Kidney glomerular epithelial cell (primary cell): ENCODE results near the gene MRPL4.
"Not testable (repeated sequence)": the region's sequence is repeated elsewhere in the genome, so short reads cannot be mapped to it uniquely, and the experiment has no call there.

ENCODE experiments used
- DNase-seq: peaks from one replicate; lab custom pipeline; 2025; lab: John Stamatoyannopoulos, UW

The MRPL4 gene

DNA sequence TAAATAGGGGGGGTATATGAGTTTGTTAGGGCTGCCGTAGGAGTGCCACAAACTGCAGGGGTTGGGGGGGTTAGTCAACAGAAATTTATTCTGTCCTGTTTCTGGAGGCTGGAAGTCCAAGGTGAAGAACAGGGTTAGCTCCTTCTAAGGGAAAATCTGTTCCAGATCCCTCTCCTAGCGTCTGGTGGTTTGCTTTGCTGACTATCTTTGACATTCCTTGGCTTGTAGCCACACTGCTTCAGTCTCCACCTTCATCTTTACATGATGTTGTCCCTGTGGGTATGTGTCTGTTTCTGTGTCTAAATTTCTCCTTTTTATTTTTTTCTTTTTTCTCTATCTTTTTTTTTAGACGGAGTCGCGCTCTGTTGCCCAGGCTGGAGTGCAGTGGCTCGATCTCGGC lies 10.8 kb downstream of the MRPL4 start:
- no peak for DNase-seq

DNA sequence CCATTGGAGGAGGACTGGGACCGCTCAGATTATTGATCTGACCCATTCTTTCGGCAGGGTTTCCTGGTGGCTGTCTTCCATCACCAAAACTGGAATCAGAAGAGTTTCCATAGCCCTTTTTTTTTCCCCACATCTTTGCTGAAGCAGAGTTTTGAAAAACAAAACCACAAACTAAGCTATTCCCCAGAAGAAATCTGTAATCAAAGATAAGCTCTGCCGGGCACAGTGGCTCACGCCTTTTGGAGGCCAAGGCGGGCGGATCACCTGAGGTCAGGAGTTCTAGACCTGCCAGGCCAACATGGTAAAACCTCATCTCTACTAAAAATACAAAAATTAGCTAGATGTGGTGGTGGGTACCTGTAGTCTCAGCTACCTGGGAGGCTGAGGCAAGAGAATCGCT lies 14.7 kb downstream of the MRPL4 start:
- DNase-seq = no peak

DNA sequence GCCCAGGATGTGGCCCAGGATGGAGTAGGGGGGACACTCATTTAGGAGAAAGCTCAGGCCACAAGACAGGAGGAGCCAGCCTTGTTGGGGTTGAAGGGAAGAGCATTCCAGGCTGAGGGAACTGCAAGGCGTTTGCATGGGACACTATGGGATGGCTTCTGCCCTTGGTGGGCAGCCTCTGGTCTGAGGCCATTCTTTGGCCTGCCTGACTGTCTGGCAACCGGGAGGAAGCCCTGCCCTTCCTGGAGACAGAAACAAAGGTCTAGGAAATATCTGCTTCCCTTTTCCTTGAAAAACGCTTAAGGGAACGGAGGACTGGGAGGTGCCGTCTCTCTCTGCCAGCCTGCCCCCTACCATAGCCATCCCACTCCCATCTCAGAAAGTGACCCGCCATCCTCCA lies 16.1 kb downstream of the MRPL4 start:
- DNase-seq = no peak

DNA sequence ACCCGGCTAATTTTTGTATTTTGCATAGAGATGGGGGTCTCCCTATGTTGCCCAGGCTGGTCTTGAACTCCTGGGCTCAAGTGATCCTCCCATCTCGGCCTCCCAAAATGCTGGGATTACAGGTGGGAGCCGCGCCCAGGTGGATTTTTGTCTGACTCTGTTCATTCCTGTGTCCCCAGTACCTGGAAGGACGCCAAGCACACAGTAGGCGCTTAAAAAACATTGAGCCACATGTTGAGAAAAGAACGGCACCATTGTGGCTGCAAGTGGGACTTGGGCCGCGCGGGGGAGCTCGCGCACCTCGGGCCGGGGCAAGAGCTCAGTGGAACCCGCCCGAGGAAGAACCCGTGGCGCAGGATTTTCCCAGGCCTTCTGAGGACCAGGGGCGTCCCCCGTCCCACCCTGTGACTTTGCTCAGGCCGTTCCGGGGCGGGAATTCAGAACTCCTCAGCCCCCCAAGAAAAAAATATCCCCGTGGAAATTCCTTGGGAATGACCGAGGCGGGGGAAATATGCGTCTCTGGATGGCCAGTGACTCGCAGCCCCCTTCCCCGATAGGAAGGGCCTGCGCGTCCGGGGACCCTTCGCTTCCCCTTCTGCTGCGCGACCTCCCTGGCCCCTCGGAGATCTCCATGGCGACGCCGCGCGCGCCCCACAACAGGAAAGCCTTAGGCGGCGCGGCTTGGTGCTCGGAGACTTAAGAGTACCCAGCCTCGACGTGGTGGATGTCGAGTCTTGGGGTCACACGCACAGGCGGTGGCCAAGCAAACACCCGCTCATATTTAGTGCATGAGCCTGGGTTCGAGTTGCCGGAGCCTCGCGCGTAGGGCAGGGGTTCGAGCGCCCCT lies 17.5 kb downstream of the MRPL4 start:
- DNase-seq = peak; percentile 34

DNA sequence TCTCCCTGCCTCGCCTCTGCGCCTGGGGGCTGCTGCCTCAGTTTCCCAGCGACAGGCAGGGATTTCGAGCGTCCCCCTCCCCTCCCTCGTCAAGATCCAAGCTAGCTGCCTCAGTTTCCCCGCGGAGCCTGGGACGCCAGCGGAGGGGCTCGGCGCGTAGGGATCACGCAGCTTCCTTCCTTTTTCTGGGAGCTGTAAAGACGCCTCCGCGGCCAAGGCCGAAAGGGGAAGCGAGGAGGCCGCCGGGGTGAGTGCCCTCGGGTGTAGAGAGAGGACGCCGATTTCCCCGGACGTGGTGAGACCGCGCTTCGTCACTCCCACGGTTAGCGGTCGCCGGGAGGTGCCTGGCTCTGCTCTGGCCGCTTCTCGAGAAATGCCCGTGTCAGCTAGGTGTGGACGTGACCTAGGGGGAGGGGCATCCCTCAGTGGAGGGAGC lies 18.2 kb downstream of the MRPL4 start:
- no peak for DNase-seq

DNA sequence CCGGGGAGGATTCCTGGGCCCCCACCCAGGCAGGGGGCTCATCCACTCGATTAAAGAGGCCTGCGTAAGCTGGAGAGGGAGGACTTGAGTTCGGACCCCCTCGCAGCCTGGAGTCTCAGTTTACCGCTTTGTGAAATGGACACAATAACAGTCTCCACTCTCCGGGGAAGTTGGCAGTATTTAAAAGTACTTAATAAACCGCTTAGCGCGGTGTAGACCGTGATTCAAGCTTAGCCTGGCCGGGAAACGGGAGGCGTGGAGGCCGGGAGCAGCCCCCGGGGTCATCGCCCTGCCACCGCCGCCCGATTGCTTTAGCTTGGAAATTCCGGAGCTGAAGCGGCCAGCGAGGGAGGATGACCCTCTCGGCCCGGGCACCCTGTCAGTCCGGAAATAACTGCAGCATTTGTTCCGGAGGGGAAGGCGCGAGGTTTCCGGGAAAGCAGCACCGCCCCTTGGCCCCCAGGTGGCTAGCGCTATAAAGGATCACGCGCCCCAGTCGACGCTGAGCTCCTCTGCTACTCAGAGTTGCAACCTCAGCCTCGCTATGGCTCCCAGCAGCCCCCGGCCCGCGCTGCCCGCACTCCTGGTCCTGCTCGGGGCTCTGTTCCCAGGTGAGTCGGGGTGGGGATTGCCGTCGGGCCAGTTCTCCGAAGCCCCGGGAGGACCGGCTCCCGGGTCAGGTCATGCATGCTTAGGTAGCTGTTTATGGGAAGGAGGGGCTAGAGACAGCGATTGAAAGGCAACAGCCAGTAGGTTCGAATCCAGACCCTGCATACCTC lies 18.8 kb downstream of the MRPL4 start, which contains the start of gene ICAM1:
Gene ICAM1 (plus strand): TSS at position 505 of the 779 bp plus-strand sequence. CDS start 40 bp downstream, at position 545.
- peak; percentile 69 for DNase-seq

DNA sequence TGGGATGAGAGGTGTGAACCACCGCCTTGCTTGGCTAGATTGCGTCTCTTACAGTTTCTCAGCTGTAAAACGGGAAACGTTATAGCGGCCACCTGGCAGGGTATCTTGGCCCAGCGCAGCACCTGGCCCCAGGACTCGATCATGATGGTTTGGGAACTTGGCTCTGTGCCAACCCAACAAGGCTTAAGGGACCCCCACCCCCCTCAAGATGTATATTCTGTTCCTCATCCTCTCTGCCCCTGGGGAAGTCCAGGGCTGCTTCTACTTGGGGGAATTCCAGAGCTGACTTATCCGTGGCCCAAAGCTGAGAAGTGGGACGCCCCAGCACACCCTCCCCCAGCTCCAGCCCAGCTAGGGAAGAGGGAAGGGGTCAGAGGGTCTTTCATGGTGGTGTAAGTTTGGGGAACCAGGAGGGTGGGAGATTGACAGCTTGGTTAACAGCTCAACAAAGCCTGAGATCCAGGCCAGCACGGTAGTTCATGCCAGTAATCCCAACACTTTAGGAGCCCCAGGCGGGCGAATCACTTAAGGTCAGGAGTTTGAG lies 19.6 kb downstream of the MRPL4 start:
- DNase-seq = peak; percentile 16

DNA sequence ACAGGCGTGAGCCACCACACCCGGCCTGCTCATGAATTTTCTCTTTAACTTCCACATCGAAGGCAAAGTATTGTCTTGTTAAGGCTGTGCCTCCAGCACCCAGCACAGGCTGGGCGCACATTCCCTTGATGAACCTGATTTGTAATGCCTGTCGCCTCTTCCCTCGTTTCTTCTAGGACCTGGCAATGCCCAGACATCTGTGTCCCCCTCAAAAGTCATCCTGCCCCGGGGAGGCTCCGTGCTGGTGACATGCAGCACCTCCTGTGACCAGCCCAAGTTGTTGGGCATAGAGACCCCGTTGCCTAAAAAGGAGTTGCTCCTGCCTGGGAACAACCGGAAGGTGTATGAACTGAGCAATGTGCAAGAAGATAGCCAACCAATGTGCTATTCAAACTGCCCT lies 22.6 kb downstream of the MRPL4 start:
- no peak for DNase-seq

DNA sequence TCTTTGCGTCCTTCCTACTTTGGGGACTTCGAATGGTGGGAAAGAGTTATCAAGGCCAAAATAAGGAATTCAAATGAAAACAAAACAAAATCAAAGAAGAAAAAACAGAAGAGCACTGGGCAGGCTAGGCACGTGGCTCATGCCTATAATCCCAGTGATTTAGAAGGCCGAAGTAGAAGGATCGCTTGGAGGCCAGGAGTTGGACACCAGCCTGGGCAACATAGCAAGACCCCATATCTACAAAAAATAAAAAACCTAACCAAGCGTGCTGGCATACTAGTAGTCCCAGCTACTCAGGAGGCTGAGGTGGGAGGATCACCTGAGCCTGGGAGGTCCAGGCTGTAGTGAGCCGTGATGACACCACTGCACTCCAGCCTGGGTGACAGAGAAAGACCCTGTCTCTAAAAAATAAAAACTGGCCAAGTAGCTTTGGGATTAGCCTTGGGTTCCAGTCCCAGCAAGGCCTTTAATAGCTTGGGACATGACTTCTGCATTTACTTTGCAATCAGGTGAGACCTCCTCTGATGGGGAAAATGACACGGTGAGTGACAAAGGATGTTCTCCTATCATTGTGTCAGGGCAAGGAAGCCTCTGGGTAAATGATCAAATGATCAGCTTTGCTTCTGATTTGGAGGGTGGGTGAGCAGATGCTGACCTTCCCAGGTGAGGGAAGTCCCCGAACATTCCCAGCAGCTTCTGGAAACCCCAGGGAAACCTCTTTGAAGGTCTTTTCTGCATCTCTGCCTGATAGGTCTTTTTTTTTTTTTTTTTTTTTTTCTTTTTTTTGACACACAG lies 26.0 kb downstream of the MRPL4 start:
- no peak for DNase-seq

DNA sequence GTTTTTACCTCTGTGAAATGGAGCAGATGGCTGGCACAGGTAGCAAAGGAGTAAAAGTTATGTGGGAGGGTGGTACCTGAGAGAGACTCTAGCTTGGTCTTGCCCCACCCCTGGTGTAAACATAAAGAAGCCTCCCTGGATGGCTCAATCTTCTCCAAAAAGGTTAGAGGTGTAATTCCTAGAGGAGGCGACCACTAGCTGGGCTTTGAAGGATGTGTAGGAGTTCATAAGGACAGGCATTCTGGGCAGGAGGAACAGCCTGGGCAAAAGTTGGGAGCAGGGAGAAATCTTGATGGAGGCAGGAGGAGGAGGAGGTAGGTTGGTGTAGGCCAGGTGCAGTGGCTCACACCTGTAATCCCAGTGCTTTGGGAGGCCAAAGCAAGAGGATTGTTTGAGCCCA lies 26.9 kb downstream of the MRPL4 start:
- DNase-seq = no peak

DNA sequence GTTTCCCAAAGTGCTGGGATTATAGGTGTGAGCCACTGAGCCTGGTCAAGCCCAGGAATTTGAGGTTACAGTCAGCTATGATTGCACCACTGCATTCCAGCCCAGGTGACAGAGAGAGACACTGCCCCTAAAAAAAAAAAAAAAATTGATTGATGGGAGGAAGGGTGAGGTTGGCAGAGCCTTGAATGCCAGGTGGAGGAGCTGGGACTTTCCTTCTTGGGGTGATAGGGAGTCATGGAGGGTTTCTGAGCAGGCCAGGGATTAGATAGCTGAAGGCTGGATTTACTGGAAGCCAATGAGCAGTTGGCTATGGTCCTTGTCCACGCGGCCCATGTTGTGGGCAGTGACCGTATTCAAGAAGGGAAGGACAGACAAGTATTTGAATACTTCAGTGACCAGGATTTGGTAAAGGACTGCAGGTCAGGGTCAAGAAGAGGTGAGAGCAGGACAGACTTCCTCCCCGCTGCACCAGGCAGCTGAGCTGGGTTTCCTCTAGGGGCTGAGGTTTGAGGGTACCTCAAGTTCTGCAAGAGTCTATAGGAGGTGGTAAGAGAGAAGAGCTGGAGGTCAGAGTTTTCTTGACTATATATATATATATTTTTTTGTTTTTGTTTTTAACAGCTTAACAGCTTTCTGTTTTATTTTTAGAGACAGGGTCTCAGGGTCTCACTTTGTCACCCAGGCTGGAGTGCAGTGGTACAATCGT lies 27.9 kb downstream of the MRPL4 start:
- DNase-seq = no peak

DNA sequence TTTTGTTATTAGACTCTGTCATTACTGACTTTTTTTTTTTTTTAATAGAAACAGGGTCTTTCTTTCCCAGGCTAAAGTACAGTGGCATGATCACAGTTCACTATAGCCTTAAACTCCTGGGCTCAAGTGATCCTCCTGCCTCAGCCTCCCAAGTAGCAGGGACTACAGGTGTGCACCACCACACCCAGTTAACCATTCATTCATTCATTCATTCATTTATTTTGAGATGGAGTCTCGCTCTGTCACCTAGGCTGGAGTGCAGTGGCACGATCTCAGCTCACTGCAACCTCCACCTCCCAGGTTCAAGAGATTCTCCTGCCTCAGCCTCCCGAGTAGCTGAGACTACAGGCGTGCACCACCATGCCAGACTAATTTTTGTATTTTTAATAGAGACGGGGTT lies 30.0 kb downstream of the MRPL4 start:
- DNase-seq = not testable (repeated sequence)

DNA sequence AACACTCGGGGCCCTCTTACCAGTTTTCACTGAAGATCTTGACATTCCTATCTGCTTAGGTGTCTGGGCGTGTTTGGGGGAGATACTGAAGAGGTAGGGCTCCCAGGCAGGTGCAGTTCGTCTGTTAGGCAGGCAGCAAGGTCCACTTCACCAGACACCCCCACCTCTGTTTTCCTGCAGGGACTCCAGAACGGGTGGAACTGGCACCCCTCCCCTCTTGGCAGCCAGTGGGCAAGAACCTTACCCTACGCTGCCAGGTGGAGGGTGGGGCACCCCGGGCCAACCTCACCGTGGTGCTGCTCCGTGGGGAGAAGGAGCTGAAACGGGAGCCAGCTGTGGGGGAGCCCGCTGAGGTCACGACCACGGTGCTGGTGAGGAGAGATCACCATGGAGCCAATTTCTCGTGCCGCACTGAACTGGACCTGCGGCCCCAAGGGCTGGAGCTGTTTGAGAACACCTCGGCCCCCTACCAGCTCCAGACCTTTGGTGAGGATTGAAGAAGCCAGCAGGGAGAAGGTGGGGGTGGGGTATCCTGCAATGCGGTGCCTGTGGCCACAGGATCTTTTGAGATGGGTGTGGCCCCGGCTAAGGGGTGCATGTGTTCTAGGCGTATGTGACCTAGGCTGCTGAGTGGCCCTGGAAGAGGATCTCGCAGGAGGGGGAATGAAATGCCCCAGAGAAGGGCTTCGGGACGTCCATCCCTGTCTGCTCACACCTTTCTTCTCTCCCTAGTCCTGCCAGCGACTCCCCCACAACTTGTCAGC lies 31.5 kb downstream of the MRPL4 start:
- DNase-seq = no peak

DNA sequence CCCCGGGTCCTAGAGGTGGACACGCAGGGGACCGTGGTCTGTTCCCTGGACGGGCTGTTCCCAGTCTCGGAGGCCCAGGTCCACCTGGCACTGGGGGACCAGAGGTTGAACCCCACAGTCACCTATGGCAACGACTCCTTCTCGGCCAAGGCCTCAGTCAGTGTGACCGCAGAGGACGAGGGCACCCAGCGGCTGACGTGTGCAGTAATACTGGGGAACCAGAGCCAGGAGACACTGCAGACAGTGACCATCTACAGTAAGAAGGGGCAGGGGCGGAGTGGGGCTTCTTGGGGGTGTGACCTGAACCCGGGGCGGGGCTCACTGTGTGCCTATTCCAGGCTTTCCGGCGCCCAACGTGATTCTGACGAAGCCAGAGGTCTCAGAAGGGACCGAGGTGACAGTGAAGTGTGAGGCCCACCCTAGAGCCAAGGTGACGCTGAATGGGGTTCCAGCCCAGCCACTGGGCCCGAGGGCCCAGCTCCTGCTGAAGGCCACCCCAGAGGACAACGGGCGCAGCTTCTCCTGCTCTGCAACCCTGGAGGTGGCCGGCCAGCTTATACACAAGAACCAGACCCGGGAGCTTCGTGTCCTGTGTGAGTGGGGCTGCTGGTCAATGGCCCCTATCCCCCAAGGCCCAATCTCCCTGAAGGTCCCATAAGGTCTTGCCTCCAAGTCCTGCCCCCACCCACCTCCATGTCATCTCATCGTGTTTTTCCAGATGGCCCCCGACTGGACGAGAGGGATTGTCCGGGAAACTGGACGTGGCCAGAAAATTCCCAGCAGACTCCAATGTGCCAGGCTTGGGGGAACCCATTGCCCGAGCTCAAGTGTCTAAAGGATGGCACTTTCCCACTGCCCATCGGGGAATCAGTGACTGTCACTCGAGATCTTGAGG lies 32.3 kb downstream of the MRPL4 start:
- no peak for DNase-seq

DNA sequence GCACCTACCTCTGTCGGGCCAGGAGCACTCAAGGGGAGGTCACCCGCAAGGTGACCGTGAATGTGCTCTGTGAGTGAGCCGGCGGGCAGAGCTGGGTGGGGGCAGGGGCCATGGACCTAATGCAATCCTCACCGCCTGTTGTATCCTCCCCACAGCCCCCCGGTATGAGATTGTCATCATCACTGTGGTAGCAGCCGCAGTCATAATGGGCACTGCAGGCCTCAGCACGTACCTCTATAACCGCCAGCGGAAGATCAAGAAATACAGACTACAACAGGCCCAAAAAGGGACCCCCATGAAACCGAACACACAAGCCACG lies 32.9 kb downstream of the MRPL4 start:
- DNase-seq = no peak

DNA sequence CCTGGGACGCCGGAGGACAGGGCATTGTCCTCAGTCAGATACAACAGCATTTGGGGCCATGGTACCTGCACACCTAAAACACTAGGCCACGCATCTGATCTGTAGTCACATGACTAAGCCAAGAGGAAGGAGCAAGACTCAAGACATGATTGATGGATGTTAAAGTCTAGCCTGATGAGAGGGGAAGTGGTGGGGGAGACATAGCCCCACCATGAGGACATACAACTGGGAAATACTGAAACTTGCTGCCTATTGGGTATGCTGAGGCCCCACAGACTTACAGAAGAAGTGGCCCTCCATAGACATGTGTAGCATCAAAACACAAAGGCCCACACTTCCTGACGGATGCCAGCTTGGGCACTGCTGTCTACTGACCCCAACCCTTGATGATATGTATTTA lies 33.4 kb downstream of the MRPL4 start:
- no peak for DNase-seq

DNA sequence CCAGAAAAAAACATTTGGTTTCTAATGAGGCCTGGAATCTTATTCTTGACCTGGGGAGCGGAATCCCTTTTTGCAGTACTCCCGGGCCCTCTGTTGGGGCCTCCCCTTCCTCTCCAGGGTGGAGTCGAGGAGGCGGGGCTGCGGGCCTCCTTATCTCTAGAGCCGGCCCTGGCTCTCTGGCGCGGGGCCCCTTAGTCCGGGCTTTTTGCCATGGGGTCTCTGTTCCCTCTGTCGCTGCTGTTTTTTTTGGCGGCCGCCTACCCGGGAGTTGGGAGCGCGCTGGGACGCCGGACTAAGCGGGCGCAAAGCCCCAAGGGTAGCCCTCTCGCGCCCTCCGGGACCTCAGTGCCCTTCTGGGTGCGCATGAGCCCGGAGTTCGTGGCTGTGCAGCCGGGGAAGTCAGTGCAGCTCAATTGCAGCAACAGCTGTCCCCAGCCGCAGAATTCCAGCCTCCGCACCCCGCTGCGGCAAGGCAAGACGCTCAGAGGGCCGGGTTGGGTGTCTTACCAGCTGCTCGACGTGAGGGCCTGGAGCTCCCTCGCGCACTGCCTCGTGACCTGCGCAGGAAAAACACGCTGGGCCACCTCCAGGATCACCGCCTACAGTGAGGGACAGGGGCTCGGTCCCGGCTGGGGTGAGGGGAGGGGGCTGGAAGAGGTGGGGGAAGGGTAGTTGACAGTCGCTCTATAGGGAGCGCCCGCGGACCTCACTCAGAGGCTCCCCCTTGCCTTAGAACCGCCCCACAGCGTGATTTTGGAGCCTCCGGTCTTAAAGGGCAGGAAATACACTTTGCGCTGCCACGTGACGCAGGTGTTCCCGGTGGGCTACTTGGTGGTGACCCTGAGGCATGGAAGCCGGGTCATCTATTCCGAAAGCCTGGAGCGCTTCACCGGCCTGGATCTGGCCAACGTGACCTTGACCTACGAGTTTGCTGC lies 35.1 kb downstream of the MRPL4 start, which contains the start of gene ICAM4:
Gene ICAM4 (plus strand): TSS at position 153 of the 935 bp plus-strand sequence. CDS start 58 bp downstream, at position 211.
- no peak for DNase-seq

DNA sequence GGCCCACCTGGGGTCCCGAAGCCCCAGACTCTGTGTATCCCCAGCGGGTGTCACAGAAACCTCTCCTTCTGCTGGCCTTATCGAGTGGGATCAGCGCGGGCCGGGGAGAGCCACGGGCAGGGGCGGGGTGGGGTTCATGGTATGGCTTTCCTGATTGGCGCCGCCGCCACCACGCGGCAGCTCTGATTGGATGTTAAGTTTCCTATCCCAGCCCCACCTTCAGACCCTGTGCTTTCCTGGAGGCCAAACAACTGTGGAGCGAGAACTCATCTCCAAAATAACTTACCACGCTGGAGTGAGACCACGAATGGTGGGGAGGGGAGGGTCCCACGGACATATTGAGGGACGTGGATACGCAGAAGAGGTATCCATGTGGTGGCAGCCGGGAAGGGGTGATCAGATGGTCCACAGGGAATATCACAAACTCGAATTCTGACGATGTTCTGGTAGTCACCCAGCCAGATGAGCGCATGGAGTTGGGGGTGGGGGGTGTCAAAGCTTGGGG lies 36.7 kb downstream of the MRPL4 start:
- DNase-seq = no peak
